Stimulated activated CD8-positive, alpha-beta memory T cell treated with anti-CD3 and anti-CD28 coated beads, Interleukin-2, amount 100 ng/mL, for 1 hour (primary cell): ENCODE results near the gene ABCD2.
"Not testable (repeated sequence)": the region's sequence is repeated elsewhere in the genome, so short reads cannot be mapped to it uniquely, and the experiment has no call there.

ENCODE experiments used
- DNase-seq, 2 donors: peaks; one replicate each; pipeline ENCODE4 v3.0.0-alpha.2; 2020; ENCODE audit warnings: low read depth in 2 of 2

ABCD2 gene

GRCh38 chr12:39619660-39620433 lies at the start of gene ABCD2:
TSS of gene ABCD2 (minus strand) at chr12:39619803. CDS start at chr12:39619615, 188 bp downstream.
- DNase-seq = peak; percentile 33 to 45

GRCh38 chr12:39660101-39660500 lies 40.5 kb upstream of the ABCD2 start:
- DNase-seq = no peak

GRCh38 chr12:39647383-39647782 lies 27.8 kb upstream of the ABCD2 start:
- no peak for DNase-seq

GRCh38 chr12:39646963-39647362 lies 27.4 kb upstream of the ABCD2 start:
- no peak for DNase-seq

- DNase-seq = no peak
These were observed 23.4 kb upstream of the ABCD2 start for GRCh38 chr12:39643052-39643451.

- DNase-seq = no peak
These were observed 19.2 kb upstream of the ABCD2 start for GRCh38 chr12:39638840-39639239.

GRCh38 chr12:39638178-39638577 lies 18.6 kb upstream of the ABCD2 start:
- DNase-seq = no peak

- no peak for DNase-seq
These were observed 13.1 kb upstream of the ABCD2 start for GRCh38 chr12:39632670-39633069.

- no peak for DNase-seq
These were observed 9.2 kb upstream of the ABCD2 start for GRCh38 chr12:39628836-39629235.

GRCh38 chr12:39627914-39628313 lies 8.3 kb upstream of the ABCD2 start:
- DNase-seq = no peak

- DNase-seq = no peak
These were observed 6.6 kb upstream of the ABCD2 start for GRCh38 chr12:39626033-39626814.

GRCh38 chr12:39623919-39624318 lies 4.3 kb upstream of the ABCD2 start:
- DNase-seq = no peak

- DNase-seq = not testable (repeated sequence)
These were observed 3.6 kb upstream of the ABCD2 start for GRCh38 chr12:39623160-39623559.

- DNase-seq = no peak
These were observed 2.7 kb upstream of the ABCD2 start for GRCh38 chr12:39622306-39622705.

GRCh38 chr12:39621670-39622069 lies 2.1 kb upstream of the ABCD2 start:
- no peak for DNase-seq

- no peak for DNase-seq
These were observed 1.4 kb upstream of the ABCD2 start for GRCh38 chr12:39620659-39621658.

GRCh38 chr12:39619316-39619659 lies 315 bp downstream of the ABCD2 start:
- no peak for DNase-seq

GRCh38 chr12:39618701-39619100 lies 902 bp downstream of the ABCD2 start:
- DNase-seq = no peak

- DNase-seq = no peak
These were observed 1.7 kb downstream of the ABCD2 start for GRCh38 chr12:39617887-39618286.

GRCh38 chr12:39616666-39617065 lies 2.9 kb downstream of the ABCD2 start:
- no peak for DNase-seq

- no peak for DNase-seq
These were observed 3.4 kb downstream of the ABCD2 start for GRCh38 chr12:39616251-39616650.

- DNase-seq = no peak
These were observed 6.1 kb downstream of the ABCD2 start for GRCh38 chr12:39613525-39613924.
